Parietal lobe (tissue), 1 donor: Measurements from ENCODE around the gene LYPD6B. TPM values are rescaled to one million over a fixed set of nuclear protein-coding genes. Genes with fewer than 3 reads are reported as not detected.

Experiments used
- total RNA-seq: library from RNA; depleted of rRNA; stranded (reverse); fragments of >200 nt; gene quantifications from one replicate; pipeline ENCODE4 v1.2.3, GENCODE V29; 2014

Gene LYPD6B
- 13.8 TPM for total RNA-seq

GRCh38 chr2:149038442-149039212 lies at the start of gene LYPD6B:
Gene LYPD6B, plus strand, starts transcription at chr2:149038699. Its CDS starts 92,250 bp downstream, at chr2:149130949.

Other genes starting within 250 kb of the LYPD6B start
- 398 TPM for gene KIF5C, start 163.5 kb upstream of the LYPD6B start, total RNA-seq